ENCODE measurements around the gene RILPL1.

DNA sequence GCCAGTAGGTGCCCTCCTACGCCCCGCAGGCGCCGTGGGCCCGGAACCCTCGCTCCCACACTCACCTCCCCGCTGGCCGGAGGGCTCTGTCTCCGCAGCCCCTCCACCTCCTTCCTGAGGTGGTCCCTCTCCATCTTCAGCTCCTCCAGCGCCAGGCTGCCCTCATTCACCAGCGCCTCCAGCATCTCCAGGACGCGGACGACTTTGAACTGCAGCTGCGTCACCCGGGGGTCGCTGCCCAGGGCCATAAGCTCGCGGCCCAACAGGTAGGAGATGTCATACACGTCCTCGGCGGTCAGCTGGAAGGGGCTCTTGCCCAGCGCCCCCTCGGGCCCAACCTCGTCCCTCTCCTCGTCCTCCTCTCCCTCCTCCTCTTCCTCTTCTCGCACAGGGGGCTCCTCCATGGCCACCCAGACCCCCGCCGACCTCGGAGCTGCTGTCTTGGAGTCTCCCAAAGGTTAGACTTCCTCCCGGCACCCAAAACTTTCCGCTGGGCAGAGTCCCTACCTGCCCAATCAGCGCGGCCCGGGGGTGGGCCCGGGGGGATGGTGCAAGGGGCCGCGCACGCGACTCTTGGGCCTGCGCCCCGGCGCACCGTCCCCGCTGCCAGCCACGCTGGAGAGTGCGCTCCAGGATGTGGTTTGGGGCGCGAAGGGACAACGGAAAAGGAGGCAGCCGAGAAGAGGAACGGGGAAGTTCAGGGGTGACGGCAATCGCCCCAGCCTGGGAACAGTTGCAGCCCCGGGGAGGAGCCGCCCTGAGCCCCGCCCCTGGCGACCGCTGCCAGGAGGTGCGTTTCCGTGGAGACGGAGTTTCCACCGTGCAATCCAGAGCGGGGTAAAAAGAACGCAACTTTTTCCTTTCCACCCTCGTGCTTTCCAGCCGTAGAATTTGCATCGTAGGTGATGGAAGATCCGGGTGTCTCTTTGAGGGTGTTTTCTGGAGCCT, 97.2 kb downstream of the RILPL1 start, which contains the start of gene RILPL2:
- TF ChIP-seq POLR2AphosphoS5 (IDR thresholded peaks at IDR 0.05; ENCODE audit: low read depth, low read length) (no peak), TAF1 (IDR thresholded peaks at IDR 0.05; ENCODE audit: borderline replicate concordance, insufficient read depth, low read length) (no peak), SIN3A (IDR thresholded peaks at IDR 0.05; ENCODE audit: borderline replicate concordance, insufficient read depth, low read length) (no peak), REST (IDR thresholded peaks at IDR 0.05; ENCODE audit: insufficient read depth in 1 of 2, low read depth in 2 of 2, low read length in 2 of 2) (no peak)
